Fibroblast of the conjunctiva (primary cell): Measurements from ENCODE around the gene ZNF142.

Source experiments
- DNase-seq: peaks from one replicate; pipeline ENCODE4 v3.0.0-alpha.2; 2010; ENCODE audit warnings: low read depth

ZNF142 gene

GRCh38 chr2:218659258-218659987, at the start of gene ZNF142, which contains the start of gene BCS1L:
ZNF142 (minus strand) TSS chr2:218659623; CDS start chr2:218656429, 3,194 bp downstream.
BCS1L (plus strand) TSS chr2:218659683; CDS start chr2:218660988, 1,305 bp downstream.
- peak; percentile 73 for DNase-seq

- no peak for DNase-seq
These were observed 48.7 kb upstream of the ZNF142 start for GRCh38 chr2:218708086-218708485.

GRCh38 chr2:218703341-218703740, 43.9 kb upstream of the ZNF142 start:
- DNase-seq: no peak

- DNase-seq: no peak
These were observed 42.4 kb upstream of the ZNF142 start for GRCh38 chr2:218701806-218702205.

GRCh38 chr2:218698885-218699284, 39.5 kb upstream of the ZNF142 start:
- DNase-seq: no peak

GRCh38 chr2:218694405-218695145, 35.2 kb upstream of the ZNF142 start:
- no peak for DNase-seq

GRCh38 chr2:218691234-218691633, 31.8 kb upstream of the ZNF142 start:
- no peak for DNase-seq

- peak; percentile 77 for DNase-seq
These were observed 28.1 kb upstream of the ZNF142 start for GRCh38 chr2:218687400-218688060.

GRCh38 chr2:218680061-218680460, 20.6 kb upstream of the ZNF142 start:
- DNase-seq: no peak

- DNase-seq: no peak
These were observed 19.7 kb upstream of the ZNF142 start for GRCh38 chr2:218679119-218679518.

GRCh38 chr2:218671654-218672566, 12.5 kb upstream of the ZNF142 start, which contains the start of the genes RNF25 and STK36:
RNF25 (minus strand) TSS chr2:218672002; CDS start chr2:218671970, 32 bp downstream.
STK36 (plus strand) TSS chr2:218672086; CDS start chr2:218672830, 744 bp downstream.
- DNase-seq: peak; percentile 85

GRCh38 chr2:218671097-218671653, 11.8 kb upstream of the ZNF142 start:
- no peak for DNase-seq

- DNase-seq: no peak
These were observed 5.2 kb upstream of the ZNF142 start for GRCh38 chr2:218664653-218665052.

- no peak for DNase-seq
These were observed 4.5 kb upstream of the ZNF142 start for GRCh38 chr2:218663901-218664300.

- DNase-seq: no peak
These were observed 3.4 kb upstream of the ZNF142 start for GRCh38 chr2:218662827-218663226.

GRCh38 chr2:218662377-218662776, 3.0 kb upstream of the ZNF142 start:
- no peak for DNase-seq

GRCh38 chr2:218659988-218660358, 550 bp upstream of the ZNF142 start:
- DNase-seq: no peak

GRCh38 chr2:218658671-218659257, 659 bp downstream of the ZNF142 start:
- peak; percentile 8 for DNase-seq

GRCh38 chr2:218655751-218656150, 3.7 kb downstream of the ZNF142 start:
- DNase-seq: no peak

GRCh38 chr2:218648787-218649100, 10.7 kb downstream of the ZNF142 start:
- DNase-seq: no peak
